Activated CD4-positive, alpha-beta T cell treated with anti-CD3 and anti-CD28 coated beads for 36 hours (primary cell): Measurements from ENCODE around the gene ARID3B. TPM values are rescaled to one million over a fixed set of nuclear protein-coding genes. Genes with fewer than 3 reads are reported as not detected.
"Not testable (repeated sequence)": the region's sequence is repeated elsewhere in the genome, so short reads cannot be mapped to it uniquely, and the experiment has no call there.

Source experiments
- ATAC-seq: fragments of 200-7000 bp; cut with Tn5 transposase; one replicate; pipeline ENCODE4 v1.10.0; 2021; ENCODE audit warnings: mild to moderate bottlenecking, moderate library complexity
- CTCF ChIA-PET: fragments of 350-600 bp; sonication (Branson Sonifier 250); formaldehyde crosslinking; loops from one replicate; lab custom pipeline; 2021; ENCODE audit warnings: antibody characterized with exemption; lab: Charles Lee
- POLR2A ChIA-PET: fragments of 350-600 bp; sonication (Branson Sonifier 250); formaldehyde crosslinking; loops from one replicate; lab custom pipeline; 2021; ENCODE audit warnings: antibody characterized with exemption, inconsistent platforms; lab: Charles Lee
- DNase-seq: peaks from one replicate; pipeline ENCODE4 v3.0.0-alpha.2; 2020
- H3K27ac Mint-ChIP-seq: one replicate; pipeline ENCODE4 v1.8.0; 2021; ENCODE audit warnings: mixed read lengths
- H3K27me3 Mint-ChIP-seq: one replicate; pipeline ENCODE4 v1.8.0; 2021; ENCODE audit warnings: mixed read lengths
- H3K36me3 Mint-ChIP-seq: one replicate; pipeline ENCODE4 v1.8.0; 2021; ENCODE audit warnings: low read depth, mixed read lengths
- H3K4me1 Mint-ChIP-seq: one replicate; pipeline ENCODE4 v1.8.0; 2021; ENCODE audit warnings: mixed read lengths
- H3K4me3 Mint-ChIP-seq: one replicate; pipeline ENCODE4 v1.8.0; 2021; ENCODE audit warnings: mild to moderate bottlenecking, moderate library complexity, mixed read lengths
- H3K9me3 Mint-ChIP-seq: one replicate; pipeline ENCODE4 v1.8.0; 2021; ENCODE audit warnings: low read depth, mixed read lengths
- intact Hi-C, 2 experiments: fragments of 100-400 bp; cut with DNase I in 1 of 2; cut with micrococcal nuclease in 1 of 2; formaldehyde crosslinking; loops; one replicate each; pipeline versions ENCODE4 v1.14.2 to v1.15.1; 2022 to 2024; cut with DNase I, micrococcal nuclease
- total RNA-seq, 2 experiments: library from RNA; stranded (reverse); gene quantifications; one replicate each; pipeline ENCODE4 v1.2.3, GENCODE V29; 2021

The ARID3B gene
- total RNA-seq, 2 experiments from 2014 or later, result 23.9 to 25.4 TPM

DNA sequence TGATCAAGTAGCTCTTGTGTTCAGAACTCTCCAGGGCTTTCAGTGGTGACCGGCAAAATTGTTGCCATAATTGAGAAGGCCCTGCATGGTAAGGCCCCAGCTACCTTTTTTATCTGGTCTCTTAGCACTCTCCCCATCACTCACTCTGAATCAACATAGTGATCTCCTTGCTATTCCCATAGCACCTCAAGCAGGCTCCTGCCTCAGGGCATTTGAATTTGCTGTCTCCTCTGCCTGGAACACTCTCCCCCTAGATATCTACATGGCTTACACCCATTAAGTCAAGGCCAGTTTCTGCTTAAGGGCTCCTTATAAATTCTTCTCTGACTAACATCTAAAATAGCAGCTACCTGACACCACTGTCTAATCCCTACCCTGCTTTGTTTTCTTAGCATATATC lies 3.3 kb upstream of the ARID3B start:
- Mint-ChIP-seq H3K4me3 (no peak overlapping the region), H3K4me1 (peaks cover 14% of the 10 kb centered on the region), H3K27me3 (peaks cover 2% of the 10 kb centered on the region), H3K27ac (no peak overlapping the region), H3K36me3 (peaks cover 7% of the 10 kb centered on the region), H3K9me3 (no peaks in the 10 kb centered on the region)
- DNase-seq (no peak), ATAC-seq (no peak)
- CTCF ChIA-PET, result interaction anchor here (0.9 kb wide), 1 partner anchor 231 kb away, joined by 3 read pairs; no protein-coding TSS in a partner anchor
- intact Hi-C loops, result no loop called here
- POLR2A ChIA-PET, result no interaction called here

DNA sequence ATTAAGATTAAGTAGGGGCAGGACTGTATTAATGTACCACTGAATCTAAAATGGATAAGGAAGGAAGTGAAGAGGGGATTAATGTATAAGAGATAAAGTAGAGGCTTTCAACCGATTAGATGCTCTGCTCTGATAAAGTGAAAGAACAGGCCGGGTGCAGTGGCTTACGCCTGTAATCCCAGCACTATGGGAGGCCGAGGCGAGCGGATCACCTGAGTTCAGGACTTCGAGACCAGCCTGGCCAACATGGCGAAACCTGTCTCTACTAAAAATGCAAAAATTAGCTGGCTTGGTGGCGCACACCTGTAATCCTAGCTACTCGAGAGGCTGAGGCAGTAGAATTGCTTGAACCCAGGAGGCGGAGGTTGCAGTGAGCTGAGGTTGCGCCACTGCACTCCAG lies 1.5 kb upstream of the ARID3B start:
- peak overlapping the region; percentile 94 for H3K4me3 Mint-ChIP-seq
- ATAC-seq, H3K27me3 Mint-ChIP-seq, H3K9me3 Mint-ChIP-seq, intact Hi-C loops, H3K27ac Mint-ChIP-seq, DNase-seq: not testable (repeated sequence)
- ChIA-PET CTCF (interaction anchor here (0.7 to 1.7 kb wide), 4 partner anchors 11 to 255 kb away, joined by 3 to 8 read pairs (median 4); no protein-coding TSS in a partner anchor), POLR2A (interaction anchor here (1.6 kb wide), 1 partner anchor 76 kb away, joined by 8 read pairs; the partner anchor contains the start of gene CLK3)
- peaks cover 16% of the 10 kb centered on the region for H3K36me3 Mint-ChIP-seq
- peaks cover 30% of the 10 kb centered on the region for H3K4me1 Mint-ChIP-seq

DNA sequence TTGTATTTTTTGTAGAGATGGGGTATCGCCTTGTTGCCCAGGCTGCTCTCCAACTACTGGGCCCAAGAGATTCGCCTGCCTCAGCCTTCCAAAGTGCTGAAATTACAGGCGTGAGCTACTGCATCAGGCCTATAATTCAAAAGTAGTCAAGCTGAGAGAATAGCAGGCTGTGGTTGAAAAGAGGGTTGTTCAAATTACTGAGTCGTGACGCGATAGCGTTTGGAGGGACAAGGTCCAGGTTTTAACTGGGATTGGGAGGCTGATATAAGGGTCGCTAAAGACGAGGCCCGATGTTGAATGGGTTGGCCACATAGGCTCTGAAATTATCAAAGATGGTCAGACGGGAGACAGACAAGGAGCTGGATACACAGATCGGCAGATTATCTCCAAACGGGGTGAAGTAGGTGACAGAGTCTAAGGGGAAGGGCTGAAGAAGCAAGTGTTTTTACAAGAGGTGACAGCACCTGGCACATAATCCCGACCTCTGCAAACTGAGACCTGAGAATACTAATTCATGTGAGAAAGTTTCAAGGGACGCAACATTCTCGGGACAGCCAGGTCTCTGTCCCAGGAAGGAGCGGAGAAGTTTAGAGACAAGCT lies 759 bp upstream of the ARID3B start:
- Mint-ChIP-seq H3K27ac (peak overlapping the region; percentile 98), H3K4me3 (peak overlapping the region; percentile 94), H3K27me3 (peaks cover 2% of the 10 kb centered on the region), H3K9me3 (no peaks in the 10 kb centered on the region), H3K4me1 (peaks cover 36% of the 10 kb centered on the region), H3K36me3 (peaks cover 22% of the 10 kb centered on the region)
- ATAC-seq (no peak), DNase-seq (peak; percentile 31)
- intact Hi-C loops, result loop anchor here (1.0 to 10.0 kb wide), 11 partner anchors 75 to 1085 kb away; partner anchors contain the start of genes CLK3 (in 1 of the 2), CSK (in 1 of the 2), PML (in 1 of the 2) and PTPN9 (in 1 of the 2)
- CTCF ChIA-PET, result interaction anchor here (0.6 to 2.2 kb wide), 9 partner anchors 10 to 802 kb away, joined by 3 to 13 read pairs (median 4); partner anchors contain the start of gene UBL7
- POLR2A ChIA-PET, result interaction anchor here (0.5 to 1.6 kb wide), 6 partner anchors 13 to 305 kb away, joined by 3 to 13 read pairs (median 4); partner anchors contain the start of genes CLK3 and UBL7

DNA sequence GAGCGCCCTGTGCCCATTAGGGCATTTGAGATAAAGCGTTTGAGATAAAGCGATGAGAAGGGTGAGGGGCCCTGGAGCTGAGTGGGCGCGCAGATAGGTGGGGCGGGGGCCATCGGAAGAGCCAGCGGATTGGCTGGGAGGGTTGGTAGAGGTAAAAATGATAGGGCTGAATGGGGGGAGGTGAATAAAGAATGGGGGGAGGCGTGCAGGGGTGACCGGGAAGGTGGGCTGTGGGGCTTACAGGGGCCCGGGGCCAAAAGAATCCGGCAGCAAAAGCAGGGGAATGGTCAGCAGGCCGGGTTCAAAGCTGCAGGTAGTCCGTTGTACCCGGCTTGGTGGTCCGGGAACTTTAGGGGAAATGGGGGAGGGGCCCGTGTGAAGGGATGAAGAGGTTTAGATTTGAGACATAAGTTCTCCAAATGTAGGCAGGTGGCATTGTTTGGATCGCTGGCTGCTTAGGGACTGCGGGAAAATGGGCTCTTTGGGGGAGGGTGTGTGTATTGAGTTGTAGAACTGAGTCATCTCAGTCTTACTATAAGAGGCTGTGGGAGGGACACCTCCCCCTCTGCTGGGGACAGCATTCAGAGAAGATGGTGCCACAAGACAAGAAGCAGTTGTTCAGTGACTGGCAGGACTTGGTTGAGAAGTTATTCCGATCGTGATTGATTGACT lies 610 bp downstream of the ARID3B start:
- Mint-ChIP-seq H3K9me3 (no peaks in the 10 kb centered on the region), H3K27ac (peak overlapping the region; percentile 90), H3K27me3 (peaks cover 2% of the 10 kb centered on the region), H3K36me3 (peaks cover 35% of the 10 kb centered on the region), H3K4me1 (peaks cover 50% of the 10 kb centered on the region), H3K4me3 (peak overlapping the region; percentile 94)
- POLR2A ChIA-PET, result interaction anchor here (0.6 to 1.6 kb wide), 2 partner anchors 80 to 910 kb away, joined by 3 to 13 read pairs; partner anchors contain the start of gene UBL7
- peak; percentile 86 for DNase-seq
- ATAC-seq, result peak; percentile 58
- intact Hi-C loops, result loop anchor here (1.0 to 10.0 kb wide), 20 partner anchors 57 to 1083 kb away; partner anchors contain the start of genes CSK (in 2 of the 2), PML (in 2 of the 2), SEMA7A (in 2 of the 2) and CLK3 (in 1 of the 2)
- CTCF ChIA-PET, result interaction anchor here (1.1 to 2.2 kb wide), 7 partner anchors 16 to 247 kb away, joined by 3 to 13 read pairs (median 4); partner anchors contain the start of gene UBL7

DNA sequence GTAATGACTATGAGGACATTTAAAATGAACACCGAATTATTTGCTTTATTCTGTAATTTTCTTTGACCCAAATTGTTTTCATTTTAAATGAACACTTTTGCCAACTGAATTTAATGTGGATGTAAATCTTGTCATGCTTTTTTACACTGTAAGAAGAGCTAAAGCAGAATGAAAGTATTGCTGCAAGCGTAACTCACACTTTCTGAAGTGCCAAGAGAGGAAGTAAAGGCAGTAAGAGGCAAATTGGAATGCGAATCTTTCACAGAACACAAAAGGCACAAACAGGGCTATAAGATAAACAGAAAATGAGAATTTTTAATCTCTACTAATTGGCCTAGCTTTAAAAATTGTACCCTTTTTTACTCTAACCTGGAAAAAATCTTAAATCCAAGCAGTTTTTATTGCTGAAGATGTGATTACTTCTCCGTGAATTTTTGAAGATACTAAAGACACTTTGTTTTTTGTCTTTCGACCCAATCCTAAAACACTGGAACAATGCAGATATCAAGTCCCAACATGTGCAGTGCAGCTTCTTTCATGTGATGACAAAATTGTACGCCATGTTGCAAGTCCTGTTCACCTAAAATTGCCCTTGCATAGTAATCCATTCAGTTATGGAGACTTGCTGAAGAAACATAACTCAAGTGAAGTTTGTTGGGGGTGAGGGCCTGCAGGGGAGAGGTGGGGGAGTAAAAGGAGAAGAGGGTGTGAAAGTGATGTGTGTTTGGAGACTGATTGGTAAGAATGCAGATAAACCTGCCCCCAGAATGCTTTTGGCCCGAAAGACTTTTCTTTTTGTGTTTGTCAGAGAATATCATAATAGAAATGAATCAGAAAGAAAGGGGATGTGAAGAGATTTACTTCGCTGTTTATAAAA lies 1.4 kb downstream of the ARID3B start:
- intact Hi-C loops, result loop anchor here (2.0 to 10.0 kb wide), 9 partner anchors 108 to 1082 kb away; partner anchors contain the start of genes CSK (in 1 of the 2), PML (in 1 of the 2), PPCDC (in 1 of the 2) and PTPN9 (in 1 of the 2)
- Mint-ChIP-seq H3K4me3 (peak overlapping the region; percentile 94), H3K36me3 (peaks cover 35% of the 10 kb centered on the region), H3K27ac (peak overlapping the region; percentile 90), H3K9me3 (no peaks in the 10 kb centered on the region), H3K4me1 (peaks cover 56% of the 10 kb centered on the region), H3K27me3 (peaks cover 2% of the 10 kb centered on the region)
- ChIA-PET POLR2A (interaction anchor here (0.6 kb wide), 1 partner anchor 912 kb away, joined by 3 read pairs; no protein-coding TSS in a partner anchor), CTCF (interaction anchor here (1.0 to 2.2 kb wide), 7 partner anchors 15 to 493 kb away, joined by 3 to 13 read pairs (median 4); partner anchors contain the start of gene UBL7)
- ATAC-seq, result no peak
- DNase-seq, result no peak

DNA sequence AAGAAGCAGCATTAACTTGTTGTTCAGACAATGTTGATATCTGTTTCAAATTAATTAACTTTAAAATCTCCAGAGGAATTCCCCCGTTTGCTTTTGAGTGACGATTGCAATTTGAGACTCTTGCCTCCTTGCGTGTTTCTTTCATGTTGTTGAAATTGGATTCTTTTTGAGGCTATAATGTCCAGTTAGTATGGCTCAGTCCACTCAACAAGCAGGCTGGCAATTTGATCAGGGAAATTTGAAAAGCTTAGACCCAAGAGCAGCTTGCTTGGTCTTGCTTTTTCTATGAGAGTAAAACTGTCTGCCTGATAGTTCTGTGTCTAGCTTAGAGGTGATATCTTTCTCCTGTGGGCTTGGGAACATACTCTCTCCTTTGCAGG lies 2.0 kb downstream of the ARID3B start:
- no peak overlapping the region for H3K27ac Mint-ChIP-seq
- no peaks in the 10 kb centered on the region for H3K9me3 Mint-ChIP-seq
- POLR2A ChIA-PET, result interaction anchor here (0.6 kb wide), 1 partner anchor 911 kb away, joined by 3 read pairs; no protein-coding TSS in a partner anchor
- DNase-seq (no peak), ATAC-seq (no peak)
- H3K36me3 Mint-ChIP-seq, result peaks cover 39% of the 10 kb centered on the region
- CTCF ChIA-PET, result interaction anchor here (1.0 to 1.5 kb wide), 3 partner anchors 240 to 494 kb away, joined by 3 to 5 read pairs (median 4); no protein-coding TSS in a partner anchor
- peaks cover 2% of the 10 kb centered on the region for H3K27me3 Mint-ChIP-seq
- intact Hi-C loops, result loop anchor here (2.0 to 10.0 kb wide), 9 partner anchors 108 to 1082 kb away; partner anchors contain the start of genes CSK (in 1 of the 2), PML (in 1 of the 2), PPCDC (in 1 of the 2) and PTPN9 (in 1 of the 2)
- peak overlapping the region; percentile 94 for H3K4me3 Mint-ChIP-seq
- H3K4me1 Mint-ChIP-seq, result peaks cover 63% of the 10 kb centered on the region

DNA sequence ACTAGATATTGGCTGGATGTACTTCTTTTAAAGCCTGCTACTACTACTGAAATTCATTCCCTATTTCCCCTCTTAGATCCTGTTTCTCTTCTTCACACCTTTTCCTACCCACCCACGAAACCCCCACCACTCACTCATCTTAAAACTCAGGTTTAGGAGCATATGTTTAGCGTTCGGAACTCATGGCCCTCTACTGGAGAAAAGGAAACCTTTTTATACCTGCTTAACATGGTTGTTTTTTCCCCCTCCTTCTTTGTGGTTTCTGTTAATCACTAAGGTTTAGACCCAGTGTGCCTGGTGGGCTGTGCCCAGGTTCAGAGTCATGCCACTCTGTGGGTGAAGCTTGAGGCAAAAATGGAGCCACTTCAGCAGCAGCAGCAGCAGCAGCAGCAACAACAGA lies 2.6 kb downstream of the ARID3B start:
- POLR2A ChIA-PET, result no interaction called here
- ATAC-seq, result no peak
- intact Hi-C loops, result loop anchor here (2.0 to 10.0 kb wide), 9 partner anchors 109 to 1081 kb away; partner anchors contain the start of genes CSK (in 1 of the 2), PML (in 1 of the 2), PPCDC (in 1 of the 2) and PTPN9 (in 1 of the 2)

DNA sequence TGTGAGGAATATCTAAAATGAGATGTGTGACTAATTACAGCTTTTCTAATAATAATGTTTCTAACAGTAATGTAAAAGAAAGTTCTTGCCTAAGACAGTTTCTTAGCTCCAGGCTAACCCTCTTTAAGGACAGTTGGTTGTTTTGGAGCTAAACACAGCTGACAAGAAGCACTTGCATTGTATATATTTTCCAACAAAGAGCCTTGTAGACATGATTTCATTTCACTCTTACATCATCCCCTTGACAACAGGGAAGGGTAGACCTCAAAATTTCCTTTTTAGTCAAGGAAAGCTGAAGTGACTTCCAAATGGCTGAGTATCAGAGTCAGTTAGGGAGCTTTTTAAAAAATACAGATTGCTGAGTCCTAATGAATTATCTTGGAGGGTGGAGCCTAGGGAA lies 4.1 kb downstream of the ARID3B start:
- intact Hi-C loops, result loop anchor here (10.0 kb wide), 2 partner anchors 110 to 1080 kb away; partner anchors contain the start of genes SEMA7A (in 1 of the 2) and SNUPN (in 1 of the 2)
- Mint-ChIP-seq H3K4me1 (peaks cover 62% of the 10 kb centered on the region), H3K27me3 (peaks cover 2% of the 10 kb centered on the region), H3K4me3 (no peak overlapping the region), H3K27ac (peak overlapping the region; percentile 27), H3K9me3 (no peaks in the 10 kb centered on the region), H3K36me3 (peaks cover 47% of the 10 kb centered on the region)
- CTCF ChIA-PET, result interaction anchor here (0.8 to 1.9 kb wide), 9 partner anchors 33 to 243 kb away, joined by 3 to 7 read pairs (median 4); partner anchors contain the start of genes CLK3 and UBL7
- DNase-seq, result no peak
- ATAC-seq, result no peak
- POLR2A ChIA-PET, result interaction anchor here (0.9 to 2.0 kb wide), 3 partner anchors 69 to 142 kb away, joined by 3 to 8 read pairs (median 3); partner anchors contain the start of gene UBL7

More for the DNA sequence above, 2.6 kb downstream of the ARID3B start:
- Mint-ChIP-seq H3K4me3 (peak overlapping the region; percentile 94), H3K36me3 (peaks cover 42% of the 10 kb centered on the region), H3K9me3 (no peaks in the 10 kb centered on the region), H3K4me1 (peaks cover 64% of the 10 kb centered on the region), H3K27me3 (peaks cover 2% of the 10 kb centered on the region), H3K27ac (peak overlapping the region; percentile 20)
- peak; percentile 42 for DNase-seq
- CTCF ChIA-PET, result interaction anchor here (0.6 to 1.0 kb wide), 3 partner anchors 88 to 495 kb away, joined by 3 to 4 read pairs (median 3); no protein-coding TSS in a partner anchor

DNA sequence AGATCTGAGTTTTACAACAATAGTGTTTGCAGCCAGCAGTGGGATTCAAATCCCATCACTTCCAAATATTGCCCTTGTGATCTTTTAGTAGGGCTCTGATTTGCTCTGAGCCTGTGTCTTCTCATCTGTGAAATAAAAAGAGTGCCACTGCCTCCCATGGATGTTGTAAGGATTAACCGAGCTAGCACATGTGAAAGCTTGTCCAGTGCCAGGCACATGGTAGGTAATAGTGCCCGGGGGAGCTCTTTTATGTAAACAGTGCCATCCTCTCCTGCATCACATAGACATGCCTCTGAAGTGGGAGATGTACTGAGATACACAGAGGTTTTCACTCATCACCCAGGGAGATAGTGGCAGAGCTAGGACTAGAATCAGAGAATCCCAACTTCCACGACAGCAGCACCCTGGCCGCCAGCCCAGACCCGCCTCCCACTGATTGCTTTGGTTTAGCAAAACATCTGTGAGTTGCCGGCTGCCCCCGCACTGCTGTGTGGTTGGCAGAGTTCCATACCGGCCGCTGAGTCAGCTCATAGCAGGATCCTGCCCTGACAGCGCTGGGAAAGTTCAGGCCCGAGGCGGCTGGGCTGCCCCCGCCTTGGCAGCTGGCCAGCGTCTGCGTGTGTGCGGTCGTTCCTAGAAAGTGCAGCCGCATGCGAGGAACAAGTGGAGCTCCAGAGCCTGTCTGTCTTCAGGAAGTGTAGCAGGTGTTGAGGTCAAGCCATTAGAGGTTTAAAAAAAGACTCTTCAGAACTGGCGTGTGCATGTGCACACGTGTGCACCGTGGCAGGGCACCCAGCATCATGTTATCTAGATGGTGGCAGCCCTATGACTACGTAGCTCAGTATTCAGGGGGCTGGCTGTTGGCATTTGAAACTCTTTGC lies 5.0 kb downstream of the ARID3B start:
- peak overlapping the region; percentile 44 for H3K27ac Mint-ChIP-seq

More for the DNA sequence above, 5.0 kb downstream of the ARID3B start:
- peak; percentile 72 for ATAC-seq
- Mint-ChIP-seq H3K27me3 (peaks cover 2% of the 10 kb centered on the region), H3K4me3 (peak overlapping the region; percentile 29), H3K9me3 (no peaks in the 10 kb centered on the region), H3K4me1 (peaks cover 62% of the 10 kb centered on the region), H3K36me3 (peaks cover 49% of the 10 kb centered on the region)
- POLR2A ChIA-PET, result interaction anchor here (0.7 to 2.0 kb wide), 3 partner anchors 52 to 908 kb away, joined by 3 to 8 read pairs (median 4); partner anchors contain the start of gene UBL7
- peak; percentile 98 for DNase-seq
- intact Hi-C loops, result loop anchor here (1.0 to 10.0 kb wide), 7 partner anchors 52 to 1079 kb away; partner anchors contain the start of genes SEMA7A (in 2 of the 2), CLK3 (in 1 of the 2), COX5A (in 1 of the 2) and SNUPN (in 1 of the 2)
- CTCF ChIA-PET, result interaction anchor here (0.6 to 1.9 kb wide), 14 partner anchors 11 to 242 kb away, joined by 3 to 13 read pairs (median 4); partner anchors contain the start of genes CLK3 and UBL7
